NCI-H1105 (cell line): Measurements from ENCODE around the gene MCF2L.

Experiments
- DNase-seq: peaks from one replicate; lab custom pipeline; 2025; lab: John Stamatoyannopoulos, UW

The MCF2L gene

DNA sequence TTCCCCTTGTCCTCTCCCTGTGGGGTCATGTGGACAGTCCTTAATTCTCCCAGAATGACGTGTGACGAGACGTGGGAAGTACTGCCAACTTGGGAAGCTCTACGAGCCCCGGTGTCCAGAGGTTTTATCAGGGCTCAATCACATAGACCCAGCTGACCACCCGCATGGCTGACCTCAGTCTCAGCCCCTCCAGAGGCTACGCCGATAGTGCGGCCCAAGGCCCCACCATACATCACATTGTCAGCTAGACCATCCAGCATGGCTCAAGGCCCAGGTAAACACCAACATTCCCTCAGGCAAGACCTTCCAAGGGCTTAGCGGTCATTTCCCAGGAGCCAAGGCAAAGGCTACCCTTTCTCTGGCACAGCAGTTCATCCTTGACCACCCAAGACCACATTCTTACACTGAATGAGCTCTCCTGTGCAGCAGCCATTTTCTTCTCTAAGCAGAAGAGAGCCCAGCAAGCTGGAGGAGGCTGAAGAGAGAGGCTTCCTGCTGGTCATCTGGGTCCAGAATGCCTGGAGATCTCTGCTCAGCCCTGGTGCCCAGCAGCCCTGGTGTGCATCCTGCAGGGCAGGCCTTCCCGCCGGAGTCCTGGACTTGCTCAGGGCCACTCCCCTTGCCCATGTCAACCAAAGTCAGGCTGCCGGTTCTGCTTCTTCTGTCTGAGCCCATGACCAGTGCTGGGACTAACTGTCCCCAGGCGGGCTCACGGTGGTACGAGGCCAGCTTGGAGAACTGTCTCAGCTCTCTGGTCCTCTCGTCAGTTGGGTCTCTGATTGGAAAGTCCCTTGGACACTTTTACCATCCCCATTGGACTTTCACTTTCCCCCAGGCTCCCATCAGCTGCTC lies 145.7 kb downstream of the MCF2L start:
- DNase-seq = no peak

DNA sequence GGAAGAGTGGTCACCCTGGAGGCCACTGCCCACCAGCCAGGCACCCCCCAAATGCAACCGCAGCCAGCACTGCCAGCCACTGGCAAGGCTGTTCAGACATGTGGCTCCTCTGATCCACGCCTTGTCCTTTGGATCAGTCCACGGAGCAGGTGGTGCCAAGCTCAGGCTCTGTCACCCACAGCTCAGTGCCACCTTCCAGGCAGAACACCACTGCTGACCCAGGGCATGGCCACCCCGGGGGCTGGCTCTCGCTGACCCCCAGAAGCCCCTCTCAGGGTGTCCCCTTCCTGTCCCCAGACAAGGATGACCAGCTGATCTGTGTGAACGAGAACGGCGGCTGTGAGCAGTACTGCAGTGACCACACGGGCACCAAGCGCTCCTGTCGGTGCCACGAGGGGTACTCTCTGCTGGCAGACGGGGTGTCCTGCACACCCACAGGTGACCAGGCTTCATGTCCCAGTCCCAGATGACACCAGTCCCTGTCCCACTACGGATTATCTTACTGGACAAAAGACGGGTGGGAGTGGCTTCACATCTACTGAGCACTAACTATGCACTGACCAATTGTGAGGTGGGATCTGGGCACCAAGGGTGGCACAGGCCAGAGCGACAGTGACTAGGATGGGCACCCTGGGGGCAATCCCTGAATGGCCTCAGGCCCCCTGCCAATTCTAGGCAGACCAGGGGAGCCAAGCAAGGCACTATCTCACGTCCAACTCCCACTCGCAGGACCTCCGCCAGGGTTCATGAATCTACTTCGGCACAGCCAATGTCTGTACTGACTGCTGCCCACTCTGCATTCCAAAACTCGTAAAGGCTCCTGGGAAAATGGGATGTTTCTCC lies 146.6 kb downstream of the MCF2L start:
- DNase-seq = no peak

DNA sequence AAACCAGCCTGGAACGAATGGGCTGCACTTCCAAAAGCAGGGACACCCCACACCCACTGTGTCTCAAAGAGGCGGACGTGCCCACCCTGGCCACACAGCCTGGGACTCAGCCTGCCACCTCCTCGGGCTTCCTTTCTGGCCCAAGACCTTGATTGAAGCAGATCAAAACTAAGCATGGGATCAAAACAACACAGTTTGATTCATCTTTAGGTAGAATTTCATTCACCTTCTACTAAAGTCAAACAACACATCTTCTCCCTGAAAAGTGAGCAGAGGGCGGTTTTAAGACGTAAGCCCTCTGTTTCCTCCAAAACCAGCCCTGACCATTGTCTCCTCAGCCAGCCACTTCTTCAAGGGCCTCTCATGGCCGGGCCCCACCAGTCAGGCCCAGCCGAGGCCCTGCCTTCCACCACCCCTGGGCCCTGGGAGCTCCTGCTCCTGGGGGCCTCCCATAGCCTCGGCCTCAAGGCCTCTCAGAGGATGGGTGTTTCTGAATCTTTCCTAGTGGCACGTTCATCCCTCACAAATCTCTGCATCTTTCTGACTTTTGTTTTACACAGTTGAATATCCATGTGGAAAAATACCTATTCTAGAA lies 147.3 kb downstream of the MCF2L start:
- DNase-seq = no peak

DNA sequence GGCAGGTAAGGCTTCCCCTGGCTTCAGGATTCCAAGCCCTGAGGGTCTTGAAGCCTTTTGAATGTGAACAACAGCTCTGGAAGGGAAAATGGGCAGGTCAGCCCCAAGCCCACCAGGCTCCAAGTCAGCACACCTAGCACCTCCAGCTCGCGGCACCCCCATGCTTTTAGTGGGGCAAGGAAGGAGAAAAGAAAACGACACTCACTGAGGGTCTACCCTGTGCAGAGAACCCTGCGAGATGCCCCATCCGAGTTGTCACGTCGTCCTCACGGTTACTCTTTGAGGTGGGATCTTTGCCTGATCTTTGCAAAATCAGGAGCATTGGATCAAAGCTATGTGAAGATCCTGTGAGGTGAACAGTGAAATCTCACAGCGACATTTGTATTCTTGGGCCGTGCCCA lies 147.9 kb downstream of the MCF2L start:
- no peak for DNase-seq

DNA sequence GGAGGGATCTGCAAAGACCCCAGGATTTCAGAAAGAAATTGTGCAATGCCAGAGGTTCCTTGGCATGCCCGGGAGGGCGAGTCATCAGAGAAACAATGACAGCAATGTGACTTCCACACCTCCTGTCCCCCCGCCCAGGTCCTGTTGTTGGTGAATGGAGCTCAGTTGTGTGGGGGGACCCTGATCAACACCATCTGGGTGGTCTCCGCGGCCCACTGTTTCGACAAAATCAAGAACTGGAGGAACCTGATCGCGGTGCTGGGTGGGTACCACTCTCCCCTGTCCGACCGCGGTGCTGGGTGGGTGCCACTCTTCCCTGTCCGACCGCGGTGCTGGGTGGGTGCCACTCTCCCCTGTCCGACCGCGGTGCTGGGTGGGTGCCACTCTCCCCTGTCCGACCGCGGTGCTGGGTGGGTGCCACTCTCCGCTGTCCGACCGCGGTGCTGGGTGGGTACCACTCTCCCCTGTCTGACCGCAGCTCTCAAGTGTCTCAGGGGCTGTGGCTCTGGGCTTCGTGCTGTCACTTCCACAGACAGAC lies 148.4 kb downstream of the MCF2L start:
- no peak for DNase-seq

DNA sequence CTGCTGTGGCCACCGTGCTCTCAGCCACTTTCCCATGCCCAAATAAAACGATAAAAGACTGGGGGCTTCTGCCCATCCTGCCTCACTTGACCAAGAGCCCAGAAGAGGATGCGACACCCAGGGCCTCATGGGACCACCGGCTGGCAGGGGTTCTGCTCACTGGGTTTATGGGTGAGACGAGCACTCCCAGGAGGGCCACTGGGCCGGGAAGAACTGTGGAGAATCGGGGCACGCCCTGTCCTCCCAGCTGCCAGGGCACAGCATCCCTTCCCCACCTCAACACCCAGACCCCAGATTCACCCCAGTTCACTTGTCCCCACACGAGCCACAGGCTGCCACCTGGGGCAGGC lies 148.9 kb downstream of the MCF2L start:
- DNase-seq = no peak

DNA sequence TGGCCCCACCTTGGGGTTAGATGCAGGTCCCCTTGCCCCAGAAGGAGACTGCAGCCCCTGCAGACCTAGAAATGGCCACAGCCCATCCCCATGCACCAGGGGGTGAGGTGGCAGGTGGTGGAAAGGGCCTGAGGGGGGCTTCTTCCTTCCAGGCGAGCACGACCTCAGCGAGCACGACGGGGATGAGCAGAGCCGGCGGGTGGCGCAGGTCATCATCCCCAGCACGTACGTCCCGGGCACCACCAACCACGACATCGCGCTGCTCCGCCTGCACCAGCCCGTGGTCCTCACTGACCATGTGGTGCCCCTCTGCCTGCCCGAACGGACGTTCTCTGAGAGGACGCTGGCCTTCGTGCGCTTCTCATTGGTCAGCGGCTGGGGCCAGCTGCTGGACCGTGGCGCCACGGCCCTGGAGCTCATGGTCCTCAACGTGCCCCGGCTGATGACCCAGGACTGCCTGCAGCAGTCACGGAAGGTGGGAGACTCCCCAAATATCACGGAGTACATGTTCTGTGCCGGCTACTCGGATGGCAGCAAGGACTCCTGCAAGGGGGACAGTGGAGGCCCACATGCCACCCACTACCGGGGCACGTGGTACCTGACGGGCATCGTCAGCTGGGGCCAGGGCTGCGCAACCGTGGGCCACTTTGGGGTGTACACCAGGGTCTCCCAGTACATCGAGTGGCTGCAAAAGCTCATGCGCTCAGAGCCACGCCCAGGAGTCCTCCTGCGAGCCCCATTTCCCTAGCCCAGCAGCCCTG lies 149.4 kb downstream of the MCF2L start:
- no peak for DNase-seq

DNA sequence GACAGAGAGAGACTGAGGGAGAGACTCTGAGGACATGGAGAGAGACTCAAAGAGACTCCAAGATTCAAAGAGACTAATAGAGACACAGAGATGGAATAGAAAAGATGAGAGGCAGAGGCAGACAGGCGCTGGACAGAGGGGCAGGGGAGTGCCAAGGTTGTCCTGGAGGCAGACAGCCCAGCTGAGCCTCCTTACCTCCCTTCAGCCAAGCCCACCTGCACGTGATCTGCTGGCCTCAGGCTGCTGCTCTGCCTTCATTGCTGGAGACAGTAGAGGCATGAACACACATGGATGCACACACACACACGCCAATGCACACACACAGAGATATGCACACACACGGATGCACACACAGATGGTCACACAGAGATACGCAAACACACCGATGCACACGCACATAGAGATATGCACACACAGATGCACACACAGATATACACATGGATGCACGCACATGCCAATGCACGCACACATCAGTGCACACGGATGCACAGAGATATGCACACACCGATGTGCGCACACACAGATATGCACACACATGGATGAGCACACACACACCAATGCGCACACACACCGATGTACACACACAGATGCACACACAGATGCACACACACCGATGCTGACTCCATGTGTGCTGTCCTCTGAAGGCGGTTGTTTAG lies 150.3 kb downstream of the MCF2L start:
- no peak for DNase-seq

DNA sequence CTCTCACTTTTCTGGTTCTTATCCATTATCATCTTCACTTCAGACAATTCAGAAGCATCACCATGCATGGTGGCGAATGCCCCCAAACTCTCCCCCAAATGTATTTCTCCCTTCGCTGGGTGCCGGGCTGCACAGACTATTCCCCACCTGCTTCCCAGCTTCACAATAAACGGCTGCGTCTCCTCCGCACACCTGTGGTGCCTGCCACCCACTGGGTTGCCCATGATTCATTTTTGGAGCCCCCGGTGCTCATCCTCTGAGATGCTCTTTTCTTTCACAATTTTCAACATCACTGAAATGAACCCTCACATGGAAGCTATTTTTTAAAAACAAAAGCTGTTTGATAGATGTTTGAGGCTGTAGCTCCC lies 150.8 kb downstream of the MCF2L start:
- no peak for DNase-seq

DNA sequence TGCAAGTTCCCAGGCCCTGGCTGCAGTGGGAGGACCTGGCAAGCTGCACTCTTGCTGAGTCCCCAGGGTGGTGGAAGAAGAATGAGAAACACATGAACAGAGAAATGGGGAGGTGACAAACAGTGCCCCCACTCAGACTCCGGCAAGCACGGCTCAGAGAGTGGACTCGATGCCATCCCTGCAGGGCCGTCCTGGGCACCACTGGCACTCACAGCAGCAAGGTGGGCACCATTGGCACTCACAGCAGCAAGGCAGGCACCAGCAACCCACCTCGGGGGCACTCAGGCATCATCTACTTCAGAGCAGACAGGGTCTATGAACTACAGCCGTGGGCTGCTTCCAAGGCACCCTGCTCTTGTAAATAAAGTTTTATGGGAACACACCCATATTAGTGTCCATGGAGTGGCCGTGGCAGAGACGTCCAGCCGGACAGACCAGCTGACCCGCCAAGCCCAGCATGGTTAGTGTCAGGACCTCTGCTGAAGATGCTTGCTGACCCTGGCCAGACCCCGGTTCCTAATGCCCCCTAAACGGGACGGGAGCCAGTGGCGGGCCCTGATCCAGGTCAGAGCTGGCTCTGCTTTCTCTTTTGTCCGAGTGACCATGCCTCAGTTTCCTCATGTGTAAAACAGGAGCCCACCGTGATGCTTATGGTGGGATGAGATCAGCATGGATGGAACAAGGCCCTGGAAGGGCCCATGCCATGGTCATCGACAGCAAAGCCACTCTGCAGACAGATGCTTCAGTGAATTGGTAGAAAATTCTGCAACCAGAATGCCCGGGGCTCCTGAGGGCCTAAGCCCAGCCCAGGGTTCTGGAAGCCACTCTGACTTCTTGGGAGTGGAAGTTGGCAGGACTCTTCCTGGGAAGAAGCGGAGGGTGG lies 151.5 kb downstream of the MCF2L start:
- DNase-seq = no peak

DNA sequence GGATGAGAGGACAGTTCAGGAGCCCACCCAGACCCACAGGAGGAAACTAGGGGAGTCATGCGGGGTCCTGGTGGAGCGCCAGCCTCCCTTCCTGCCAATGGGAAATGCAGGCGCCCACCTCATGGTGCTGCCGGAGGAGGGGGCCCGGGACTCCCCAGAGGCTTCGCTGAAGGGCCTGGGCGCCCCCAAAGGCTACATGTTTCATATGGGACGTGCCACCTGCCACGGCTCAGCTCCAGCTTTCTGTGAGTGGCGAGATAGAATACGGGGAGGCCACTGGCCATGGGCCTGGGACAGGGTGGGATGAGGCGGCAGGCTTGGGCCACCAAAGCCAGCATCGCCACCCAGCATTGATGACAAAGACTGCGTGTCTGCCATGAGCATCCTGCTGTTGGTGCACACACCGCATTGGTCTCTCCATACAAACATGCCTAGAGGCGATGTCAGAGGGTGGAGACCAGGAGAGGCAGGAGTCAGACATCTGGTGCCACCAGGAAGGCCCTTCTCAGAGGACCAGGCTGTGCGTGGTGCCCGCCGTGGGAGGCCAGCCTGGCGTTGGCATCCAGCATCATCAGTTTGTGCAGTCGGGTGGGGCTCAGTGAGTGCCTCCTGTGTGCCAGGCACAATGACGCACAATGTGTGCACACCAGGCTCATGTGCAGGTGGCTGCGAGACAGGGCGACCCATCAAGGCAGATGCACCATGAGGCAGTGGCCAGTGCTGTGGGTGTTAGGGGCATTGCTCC lies 152.3 kb downstream of the MCF2L start:
- no peak for DNase-seq

DNA sequence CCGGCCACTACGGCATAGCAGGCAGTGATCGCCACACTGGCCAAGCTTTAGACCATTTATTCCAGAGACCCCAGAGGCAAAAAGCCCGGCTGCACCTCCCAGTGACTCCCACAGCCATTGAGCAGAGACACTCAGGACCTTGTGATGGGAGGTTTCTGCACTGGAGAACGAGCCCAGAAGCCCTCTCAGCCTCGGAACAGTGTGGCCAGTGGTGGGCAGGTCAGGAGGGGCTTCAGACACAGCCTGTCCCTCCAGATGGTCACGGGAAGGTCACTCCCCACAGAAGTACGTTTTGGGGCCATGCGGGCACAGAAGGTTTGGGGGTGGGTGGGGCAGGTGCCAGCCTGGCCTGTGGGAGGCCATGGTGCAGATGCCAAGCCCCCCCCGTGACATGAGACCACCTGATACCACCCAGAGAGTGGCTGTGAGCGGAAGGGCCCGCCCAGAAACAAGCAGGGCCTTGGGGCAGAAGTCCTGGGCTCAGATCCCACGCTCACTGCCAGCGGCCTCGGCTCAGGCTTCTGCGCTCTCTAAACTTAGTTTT lies 153.0 kb downstream of the MCF2L start:
- no peak for DNase-seq

DNA sequence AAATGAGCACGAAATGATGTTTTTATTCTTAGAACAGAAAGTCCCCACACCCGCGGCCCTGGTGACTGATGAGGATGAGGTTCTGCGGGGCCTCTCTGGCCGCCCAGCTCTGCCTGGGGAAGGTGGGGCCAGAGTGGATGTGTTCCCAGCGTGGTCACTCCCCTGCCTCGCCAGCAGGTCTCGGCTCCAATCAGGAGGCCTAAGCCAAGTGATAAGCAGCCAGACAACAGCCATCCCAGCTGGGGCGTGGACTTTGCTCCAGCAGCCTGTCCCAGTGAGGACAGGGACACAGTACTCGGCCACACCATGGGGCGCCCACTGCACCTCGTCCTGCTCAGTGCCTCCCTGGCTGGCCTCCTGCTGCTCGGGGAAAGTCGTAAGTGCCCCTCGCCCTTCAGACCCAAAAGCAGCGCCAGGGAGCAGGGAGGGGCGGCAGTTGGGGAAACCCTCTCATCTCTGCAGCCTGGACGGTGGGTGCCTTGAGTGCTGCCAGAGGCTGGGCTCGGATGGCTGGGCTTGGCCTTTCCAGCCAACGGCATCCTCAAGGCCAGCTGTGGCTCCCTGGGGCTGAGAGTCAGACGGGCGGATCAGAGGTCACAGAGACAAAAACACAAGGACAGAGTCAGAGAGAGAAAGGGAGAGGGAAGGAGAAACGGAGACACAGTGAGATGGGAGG lies 153.7 kb downstream of the MCF2L start, which contains the start of gene F10:
Gene F10 (plus strand): TSS at position 250 of the 676 bp plus-strand sequence. CDS start 57 bp downstream, at position 307.
- DNase-seq = no peak

DNA sequence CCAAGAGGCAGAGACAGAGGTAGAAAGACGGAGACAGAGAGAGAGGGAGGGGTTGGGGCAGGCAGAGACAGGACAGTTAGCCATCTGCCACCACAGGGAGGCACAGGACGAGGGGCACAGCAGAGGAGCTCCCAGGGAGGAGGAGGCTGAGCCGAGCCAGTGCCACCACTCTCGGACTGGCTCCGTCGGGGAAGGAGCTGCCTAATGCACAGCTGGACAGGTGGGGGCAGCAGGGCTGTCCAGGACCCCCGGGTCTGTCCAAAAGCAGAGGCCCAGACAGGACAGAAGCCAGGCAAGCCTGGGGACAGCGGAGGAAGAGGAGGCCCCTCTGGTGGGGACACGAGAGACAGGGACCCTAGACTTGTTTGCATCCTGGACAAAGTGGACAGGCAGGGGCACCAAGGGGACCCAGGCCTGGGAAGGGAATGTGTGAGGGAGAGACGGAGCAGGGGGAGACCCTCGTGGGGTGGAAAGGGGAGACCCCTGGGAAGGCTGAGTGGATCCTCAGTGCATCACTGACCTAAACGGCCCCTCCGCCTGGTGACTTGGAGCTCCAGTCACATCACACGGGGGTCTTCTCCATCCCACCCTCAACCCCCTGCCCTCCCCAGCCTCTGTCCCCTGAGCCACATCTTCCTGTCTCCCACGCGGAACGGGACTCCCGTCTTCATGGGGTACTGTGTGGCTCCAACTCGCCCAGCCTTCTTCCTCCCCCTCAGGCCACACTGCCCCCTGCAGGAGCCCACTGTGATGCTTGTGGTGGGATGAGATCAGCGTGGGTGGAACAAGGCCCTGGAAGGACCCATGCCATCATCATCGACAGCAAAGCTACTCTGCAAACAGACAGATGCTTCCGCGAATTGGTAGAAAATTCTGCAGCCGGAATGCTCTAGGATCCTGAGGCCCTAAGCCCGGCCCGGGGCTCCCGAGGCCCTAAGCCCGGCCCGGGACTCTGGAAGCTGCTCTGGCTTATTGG lies 154.5 kb downstream of the MCF2L start:
- DNase-seq = no peak

DNA sequence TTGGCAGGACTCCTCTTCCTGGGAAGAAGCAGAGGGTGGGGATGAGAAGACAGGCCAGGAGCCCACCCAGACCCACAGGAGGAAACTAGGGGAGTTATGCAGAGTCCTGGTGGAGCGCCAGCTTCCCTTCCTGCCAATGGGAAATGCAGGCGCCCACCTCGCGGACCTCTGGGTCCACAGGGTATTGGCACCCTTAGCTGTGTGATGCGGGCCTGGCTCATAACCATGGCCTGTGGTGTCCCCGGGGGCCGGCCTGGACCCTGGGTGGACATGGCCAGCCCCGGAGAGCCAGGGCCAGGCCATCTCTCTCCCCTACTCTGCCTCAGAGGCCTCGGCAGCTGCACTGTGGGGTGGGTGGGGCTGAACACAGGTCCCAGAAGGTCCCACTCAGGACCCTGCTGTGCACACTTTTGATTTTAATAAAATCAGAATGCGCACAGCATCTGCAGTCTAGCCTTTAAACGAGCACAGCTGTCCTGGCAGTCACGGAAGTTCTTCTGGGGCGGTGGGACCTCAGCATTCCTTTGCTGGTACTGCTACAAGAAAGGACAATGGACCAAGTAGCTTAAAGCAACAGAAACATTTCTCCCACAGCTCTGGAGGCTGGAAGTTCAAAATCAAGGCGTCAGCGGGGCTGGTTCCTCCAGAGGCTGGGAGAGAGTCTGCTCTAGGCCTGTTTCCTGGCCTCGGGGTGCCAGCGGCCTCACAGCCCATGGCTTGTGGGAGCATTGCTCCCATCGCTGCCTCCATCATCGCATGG lies 155.4 kb downstream of the MCF2L start:
- no peak for DNase-seq

DNA sequence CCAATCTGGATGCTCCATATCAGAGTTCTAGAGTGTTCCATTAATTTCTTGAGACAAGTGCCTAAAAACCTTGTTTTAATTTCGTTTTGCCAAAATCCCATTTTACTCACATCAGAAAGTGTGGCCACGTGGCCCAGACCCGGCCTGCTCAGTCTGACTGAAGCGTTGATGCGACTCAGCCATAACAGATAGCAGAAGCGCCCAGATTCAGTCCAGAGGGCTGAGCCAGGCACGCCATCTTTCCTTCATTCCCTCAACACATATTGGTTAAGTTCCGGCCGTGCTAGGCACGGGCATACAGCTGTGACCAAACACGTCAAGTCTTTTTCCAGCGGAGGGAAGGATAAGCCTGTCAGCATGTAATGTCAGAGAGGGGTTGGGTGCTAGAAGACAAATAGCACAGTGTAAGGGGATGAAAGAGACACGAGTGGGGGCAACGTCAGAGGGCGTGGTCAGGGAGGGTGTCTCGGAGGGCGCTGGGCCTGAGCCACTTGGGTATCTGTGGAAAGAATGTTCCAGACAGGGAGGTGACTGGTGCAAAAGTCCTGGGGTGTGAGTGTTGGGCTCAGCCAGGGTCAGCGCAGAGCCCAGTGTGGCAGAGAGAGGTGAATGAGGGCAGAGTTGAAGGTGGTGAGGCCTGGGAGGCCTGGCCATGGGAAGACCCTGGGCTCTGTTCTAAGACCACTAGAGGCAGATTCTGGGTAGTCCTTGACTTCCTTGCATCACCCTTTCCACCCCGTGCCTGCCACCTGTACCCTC lies 156.7 kb downstream of the MCF2L start:
- DNase-seq = no peak
